ENCODE measurements around the gene C11orf16.

Gene C11orf16

GRCh38 chr11:8948886-8949285 lies 16.1 kb upstream of the C11orf16 start:
- POLR2A ChIA-PET = no interaction called here
- CTCF ChIA-PET = interaction anchor here (0.6 to 2.6 kb wide), 6 partner anchors 10 to 86 kb away, joined by 3 to 15 read pairs (median 3); no protein-coding TSS in a partner anchor
- TF ChIP-seq BCL6B (tag by site-specific recombination; IDR thresholded peaks at IDR 0.05) (no peak), IKZF3 (tag by site-specific recombination; IDR thresholded peaks at IDR 0.05) (no peak), INSM2 (tag by site-specific recombination; IDR thresholded peaks at IDR 0.05) (no peak), ZNF266 (tag by site-specific recombination; IDR thresholded peaks at IDR 0.05; ENCODE audit: low read depth) (no peak), ZNF221 (tag by site-specific recombination; IDR thresholded peaks at IDR 0.05; ENCODE audit: borderline replicate concordance) (no peak), ZNF416 (tag by site-specific recombination; IDR thresholded peaks at IDR 0.05) (no peak), ZNF792 (tag by site-specific recombination; IDR thresholded peaks at IDR 0.05) (no peak), ZNF335 (tag by site-specific recombination; conservative IDR thresholded peaks at IDR 0.05) (no peak), ZNF585B (tag by site-specific recombination; IDR thresholded peaks at IDR 0.05) (no peak), FEZF1 (tag by site-specific recombination; IDR thresholded peaks at IDR 0.05) (no peak), SP7 (tag by site-specific recombination; IDR thresholded peaks at IDR 0.05) (no peak), ZNF146 (tag by site-specific recombination; IDR thresholded peaks at IDR 0.05) (no peak), ZNF654 (tag by site-specific recombination; IDR thresholded peaks at IDR 0.05; ENCODE audit: low read depth) (no peak), ZNF121 (tag by site-specific recombination; IDR thresholded peaks at IDR 0.05) (no peak), ZBTB8A (tag by site-specific recombination; IDR thresholded peaks at IDR 0.05) (no peak), ZNF362 (tag by site-specific recombination; IDR thresholded peaks at IDR 0.05) (no peak), ZSCAN18 (tag by site-specific recombination; IDR thresholded peaks at IDR 0.05) (no peak)
- Histone ChIP-seq H3K27ac (ENCODE audit: extremely low read depth, low read depth, low read length) (no peak overlapping the region), H3K4me1 (ENCODE audit: control insufficient read depth, insufficient read depth, low read length) (no peaks in the 10 kb centered on the region), H3K36me3 (ENCODE audit: control insufficient read depth in 2 of 2, insufficient read depth in 1 of 2, low read length in 2 of 2) (peaks cover 0 to 59% of the 10 kb centered on the region in 2 experiments; a peak in 2 of 3 replicates), H3K4me3 (ENCODE audit: low read depth, low read length) (no peak overlapping the region), H3K9me3 (ENCODE audit: control insufficient read depth, insufficient read depth, low read depth, low read length) (no peaks in the 10 kb centered on the region)

GRCh38 chr11:8947230-8947943 lies 14.6 kb upstream of the C11orf16 start:
- no peaks in the 10 kb centered on the region for H3K4me1 ChIP-seq (ENCODE audit: control insufficient read depth, insufficient read depth, low read length)
- H3K27ac ChIP-seq (ENCODE audit: extremely low read depth, low read depth, low read length) = no peak overlapping the region
- POLR2A ChIA-PET = no interaction called here
- CTCF ChIA-PET = interaction anchor here (0.8 kb wide), 1 partner anchor 13 kb away, joined by 3 read pairs; no protein-coding TSS in a partner anchor
- no peaks in the 10 kb centered on the region for H3K9me3 ChIP-seq (ENCODE audit: control insufficient read depth, insufficient read depth, low read depth, low read length)
- no peak overlapping the region for H3K4me3 ChIP-seq (ENCODE audit: low read depth, low read length)
- peaks cover 0 to 44% of the 10 kb centered on the region in 2 experiments; a peak in 2 of 3 replicates for H3K36me3 ChIP-seq (ENCODE audit: control insufficient read depth in 2 of 2, insufficient read depth in 1 of 2, low read length in 2 of 2)
- TF ChIP-seq GLIS1 (tag by site-specific recombination; IDR thresholded peaks at IDR 0.05) (no peak), ATF2 (tag by site-specific recombination; IDR thresholded peaks at IDR 0.05; ENCODE audit: low read depth) (no peak), ZNF518A (tag by site-specific recombination; conservative IDR thresholded peaks at IDR 0.05; ENCODE audit: low read depth) (no peak), GLIS2 (tag by site-specific recombination; IDR thresholded peaks at IDR 0.05) (no peak)

Data from HEK293 (cell line).